ENCODE data around the gene SEMA3F. TPM values are rescaled to one million over a fixed set of nuclear protein-coding genes. Genes with fewer than 3 reads are reported as not detected.

Gene SEMA3F
- total RNA-seq, 2 experiments from 2014 or later: not detected

Small RNA genes within 50 kb of the gene (microRNA-seq; reads per million reads assigned to microRNA genes)
- gene MIR566 (ENCODE audit: borderline microRNAs expressed, borderline replicate concordance) (not detected), gene MIR5787 (ENCODE audit: borderline microRNAs expressed, borderline replicate concordance) (not detected)

Other genes starting within 250 kb of the SEMA3F start
- 10 to 100 TPM; 12.8 to 14.1 TPM for gene MON1A, start 225.5 kb upstream of the SEMA3F start, total RNA-seq
- 100 to 1,000 TPM in 1 of 2 experiments, 10 to 100 TPM in 1; 87.7 to 105 TPM for gene RBM6, start 215.2 kb upstream of the SEMA3F start, total RNA-seq
- 100 to 1,000 TPM; 212 to 215 TPM for gene RBM5, start 66.4 kb upstream of the SEMA3F start, total RNA-seq
- not detected for gene GNAT1, start 36.3 kb downstream of the SEMA3F start, total RNA-seq
- gene SLC38A3, start 49.9 kb downstream of the SEMA3F start, total RNA-seq: not detected
- gene GNAI2, start 80.9 kb downstream of the SEMA3F start, total RNA-seq: 100 to 1,000 TPM; 489 to 524 TPM
- gene SEMA3B, start 113.8 kb downstream of the SEMA3F start, total RNA-seq: under 1 TPM; 0.37 to 0.60 TPM
- gene LSMEM2, start 123.8 kb downstream of the SEMA3F start, total RNA-seq: not detected
- gene IFRD2, start 137.1 kb downstream of the SEMA3F start, total RNA-seq: 10 to 100 TPM; 59.4 to 66.0 TPM
- 10 to 100 TPM in 1 of 2 experiments, 1 to 10 TPM in 1; 9.2 to 10.9 TPM for gene HYAL3, start 144.1 kb downstream of the SEMA3F start, total RNA-seq
- 10 to 100 TPM; 28.9 to 31.7 TPM for gene NAA80, start 144.1 kb downstream of the SEMA3F start, total RNA-seq
- under 1 TPM in 1 of 2 experiments, not detected in 1; 0.07 TPM for gene HYAL1, start 148.2 kb downstream of the SEMA3F start, total RNA-seq
- gene HYAL2, start 167.4 kb downstream of the SEMA3F start, total RNA-seq: 1 to 10 TPM; 4.3 to 5.7 TPM
- 10 to 100 TPM; 16.1 to 17.7 TPM for gene TUSC2, start 172.9 kb downstream of the SEMA3F start, total RNA-seq
- 100 to 1,000 TPM in 1 of 2 experiments, 10 to 100 TPM in 1; 88.3 to 122 TPM for gene RASSF1, start 185.5 kb downstream of the SEMA3F start, total RNA-seq
- gene ZMYND10, start 190.4 kb downstream of the SEMA3F start, total RNA-seq: 1 to 10 TPM; 3.5 to 3.6 TPM
- 10 to 100 TPM; 40.8 to 46.5 TPM for gene NPRL2, start 195.5 kb downstream of the SEMA3F start, total RNA-seq
- 10 to 100 TPM; 35.3 to 40.9 TPM for gene CYB561D2, start 195.5 kb downstream of the SEMA3F start, total RNA-seq
- 10 to 100 TPM; 17.5 to 19.2 TPM for gene TMEM115, start 204.2 kb downstream of the SEMA3F start, total RNA-seq